Mesenchymal stem cell (in vitro differentiated cells and primary cell): ENCODE measurements around the gene GNG13.

Experiments used
- DNase-seq: peaks from one replicate; pipeline ENCODE4 v3.0.0-alpha.2; 2013
- H2AFZ ChIP-seq: one replicate; pipeline ENCODE4 v1.6.1; 2013; ENCODE audit warnings: low read depth, mild to moderate bottlenecking, control low read depth, inconsistent platforms, low read length, moderate library complexity
- H2AK5ac ChIP-seq: 2 replicates; pipeline ENCODE4 v1.6.1; 2013; ENCODE audit warnings: low read length, moderate library complexity, mild to moderate bottlenecking, inconsistent platforms; ENCODE audit not compliant: severe bottlenecking
- H2BK120ac ChIP-seq: one replicate; pipeline ENCODE4 v1.6.1; 2013; ENCODE audit warnings: low read depth, mild to moderate bottlenecking, inconsistent platforms, low read length, moderate library complexity
- H2BK12ac ChIP-seq, 2 experiments: one replicate each; pipeline ENCODE4 v1.6.1; 2013; ENCODE audit warnings: inconsistent platforms in 2 of 2, low read length in 2 of 2, mild to moderate bottlenecking in 2 of 2, moderate library complexity in 2 of 2, control low read depth in 1 of 2
- H2BK15ac ChIP-seq: one replicate; pipeline ENCODE4 v1.6.1; 2013; ENCODE audit warnings: mild to moderate bottlenecking, low read depth, inconsistent platforms; ENCODE audit not compliant: poor library complexity, severe bottlenecking
- H2BK5ac ChIP-seq: 2 replicates; pipeline ENCODE4 v1.6.1; 2013; ENCODE audit warnings: low read depth, mild to moderate bottlenecking, low read length, control low read depth, inconsistent platforms; ENCODE audit not compliant: poor library complexity, severe bottlenecking
- H3K14ac ChIP-seq, 2 experiments: one replicate each; pipeline ENCODE4 v1.6.1; 2013; ENCODE audit warnings: inconsistent platforms in 2 of 2, low read length in 2 of 2, control low read depth in 1 of 2, mild to moderate bottlenecking in 1 of 2, moderate library complexity in 1 of 2
- H3K18ac ChIP-seq, 2 experiments: one replicate each; pipeline ENCODE4 v1.6.1; 2013; ENCODE audit warnings: inconsistent platforms in 2 of 2, low read length in 2 of 2, control low read depth in 1 of 2, low read depth in 1 of 2, mild to moderate bottlenecking in 1 of 2
- H3K23ac ChIP-seq, 2 experiments: one replicate each; pipeline ENCODE4 v1.6.1; 2013; ENCODE audit warnings: inconsistent platforms in 2 of 2, low read length in 2 of 2, mild to moderate bottlenecking in 2 of 2, moderate library complexity in 2 of 2, control low read depth in 1 of 2
- H3K27ac ChIP-seq: 2 replicates; pipeline ENCODE4 v1.5.1; 2013; ENCODE audit warnings: mild to moderate bottlenecking, moderate library complexity, low read length, control low read depth, inconsistent platforms; ENCODE audit not compliant: poor library complexity, severe bottlenecking
- H3K27me3 ChIP-seq, 2 experiments: 2 replicates each; pipeline versions ENCODE4 v1.6.1 to v1.7.0; 2013; ENCODE audit warnings: low read length in 2 of 2, mild to moderate bottlenecking in 2 of 2, moderate library complexity in 2 of 2, control low read depth in 1 of 2, inconsistent platforms in 1 of 2; ENCODE audit not compliant: control insufficient read depth in 1 of 2, insufficient read depth in 1 of 2
- H3K36me3 ChIP-seq, 2 experiments: 2 replicates each; pipeline versions ENCODE4 v1.6.1 to v1.7.0; 2013; ENCODE audit warnings: low read length in 2 of 2, control low read depth in 1 of 2, inconsistent platforms in 1 of 2, low read depth in 1 of 2, mild to moderate bottlenecking in 1 of 2; ENCODE audit not compliant: insufficient read depth in 2 of 2, control insufficient read depth in 1 of 2
- H3K4ac ChIP-seq, 2 experiments: one replicate each; pipeline ENCODE4 v1.6.1; 2013; ENCODE audit warnings: inconsistent platforms in 2 of 2, low read length in 2 of 2, mild to moderate bottlenecking in 2 of 2, moderate library complexity in 2 of 2, control low read depth in 1 of 2, low read depth in 1 of 2
- H3K4me1 ChIP-seq: 2 replicates; pipeline ENCODE4 v1.6.1; 2013; ENCODE audit warnings: low read depth, low read length, control low read depth; ENCODE audit not compliant: control insufficient read depth, insufficient read depth
- H3K4me2 ChIP-seq: 2 replicates; pipeline ENCODE4 v1.6.1; 2013; ENCODE audit warnings: low read length, mild to moderate bottlenecking, inconsistent platforms; ENCODE audit not compliant: poor library complexity, severe bottlenecking
- H3K4me3 ChIP-seq, 2 experiments: 2 replicates each; pipeline versions ENCODE4 v1.5.1 to v1.7.0; 2013; ENCODE audit warnings: low read length in 2 of 2, mild to moderate bottlenecking in 2 of 2, control low read depth in 1 of 2, low read depth in 1 of 2; ENCODE audit not compliant: insufficient read depth in 1 of 2
- H3K79me1 ChIP-seq: replicated peaks from 2 replicates; pipeline ENCODE4 v1.6.1; 2013; ENCODE audit warnings: mild to moderate bottlenecking, control low read depth, low read length, inconsistent platforms; ENCODE audit not compliant: poor library complexity, severe bottlenecking
- H3K9ac ChIP-seq: 2 replicates; pipeline ENCODE4 v1.7.0; 2013; ENCODE audit warnings: mild to moderate bottlenecking, low read length, moderate library complexity
- H3K9me3 ChIP-seq: 2 replicates; pipeline ENCODE4 v1.7.0; 2013; ENCODE audit warnings: mild to moderate bottlenecking, low read length; ENCODE audit not compliant: control insufficient read depth
- H4K8ac ChIP-seq: one replicate; pipeline ENCODE4 v1.6.1; 2013; ENCODE audit warnings: inconsistent platforms, mild to moderate bottlenecking, low read length, moderate library complexity
- H4K91ac ChIP-seq: one replicate; pipeline ENCODE4 v1.6.1; 2013; ENCODE audit warnings: mild to moderate bottlenecking, low read length, inconsistent platforms
- WGBS: methylation state at CpG from one replicate; pipeline ENCODE4 v1.1.7; 2013; ENCODE audit warnings: mixed read lengths; 5-methylcytosine and 5-hydroxymethylcytosine counted together

GNG13 gene

GRCh38 chr16:780296-780695 is 20.2 kb downstream of the GNG13 start:
- Histone ChIP-seq H3K4me1 (peaks cover 25% of the 10 kb centered on the region), H3K79me1 (no peaks in the 10 kb centered on the region), H2BK15ac (no peak overlapping the region), H3K4me3 (no peak overlapping the region), H3K27me3 (peaks cover 3 to 68% of the 10 kb centered on the region in 2 experiments), H3K9me3 (no peaks in the 10 kb centered on the region), H3K9ac (no peak overlapping the region), H2AFZ (no peak overlapping the region), H3K18ac (no peak overlapping the region), H3K14ac (peak overlapping the region in 1 of 2 experiments; percentile 59), H2AK5ac (no peak overlapping the region), H3K23ac (no peak overlapping the region), H2BK5ac (no peak overlapping the region), H4K91ac (no peak overlapping the region), H3K4ac (no peak overlapping the region), H3K27ac (no peak overlapping the region), H3K4me2 (no peak overlapping the region), H4K8ac (no peak overlapping the region), H3K36me3 (peaks cover 0 to 13% of the 10 kb centered on the region in 2 experiments), H2BK120ac (no peak overlapping the region), H2BK12ac (no peak overlapping the region)
- DNase-seq: no peak
- WGBS: 89% methylated on average over 16 of the region's 16 CpGs

- Histone ChIP-seq H3K4me2 (no peak overlapping the region), H3K4me3 (peak overlapping the region in 1 of 2 experiments; percentile 8), H3K79me1 (no peaks in the 10 kb centered on the region), H3K27me3 (peaks cover 3 to 69% of the 10 kb centered on the region in 2 experiments), H3K23ac (no peak overlapping the region), H2AK5ac (no peak overlapping the region), H2BK120ac (no peak overlapping the region), H3K9ac (no peak overlapping the region), H2BK15ac (no peak overlapping the region), H3K36me3 (peaks cover 0 to 6% of the 10 kb centered on the region in 2 experiments), H4K91ac (no peak overlapping the region), H3K14ac (no peak overlapping the region), H4K8ac (no peak overlapping the region), H3K9me3 (no peaks in the 10 kb centered on the region), H3K4ac (no peak overlapping the region), H3K4me1 (peaks cover 29% of the 10 kb centered on the region), H2BK12ac (no peak overlapping the region), H2BK5ac (no peak overlapping the region), H3K27ac (no peak overlapping the region), H3K18ac (no peak overlapping the region), H2AFZ (no peak overlapping the region)
- WGBS: 84% methylated on average over 13 of the region's 13 CpGs
- DNase-seq: no peak
Observed at GRCh38 chr16:779561-779960, 21.0 kb downstream of the GNG13 start.

GRCh38 chr16:778909-779527 is 21.5 kb downstream of the GNG13 start:
- Histone ChIP-seq H2AK5ac (no peak overlapping the region), H4K91ac (no peak overlapping the region), H3K27me3 (peaks cover 3 to 69% of the 10 kb centered on the region in 2 experiments), H2BK12ac (no peak overlapping the region), H3K4me2 (no peak overlapping the region), H3K9me3 (no peaks in the 10 kb centered on the region), H2BK15ac (no peak overlapping the region), H4K8ac (no peak overlapping the region), H3K4me1 (peaks cover 30% of the 10 kb centered on the region), H2AFZ (no peak overlapping the region), H3K4me3 (peak overlapping the region in 1 of 2 experiments; percentile 8), H3K4ac (no peak overlapping the region), H3K18ac (no peak overlapping the region), H3K14ac (no peak overlapping the region), H3K27ac (no peak overlapping the region), H3K9ac (no peak overlapping the region), H3K23ac (no peak overlapping the region), H3K36me3 (peaks cover 0 to under 1% of the 10 kb centered on the region in 2 experiments), H2BK5ac (no peak overlapping the region), H2BK120ac (no peak overlapping the region), H3K79me1 (no peaks in the 10 kb centered on the region)
- 95% methylated on average over 6 of the region's 6 CpGs for WGBS
- no peak for DNase-seq

GRCh38 chr16:778447-778846 is 22.1 kb downstream of the GNG13 start:
- no peak overlapping the region for H4K91ac ChIP-seq
- no peak overlapping the region for H3K4me3 ChIP-seq
- H3K9ac ChIP-seq: no peak overlapping the region
- peaks cover 3 to 65% of the 10 kb centered on the region in 2 experiments for H3K27me3 ChIP-seq
- no peak overlapping the region for H2BK15ac ChIP-seq
- H3K14ac ChIP-seq: no peak overlapping the region
- H2AK5ac ChIP-seq: no peak overlapping the region
- no peak overlapping the region for H2BK12ac ChIP-seq
- no peak overlapping the region for H2BK120ac ChIP-seq
- no peak overlapping the region for H3K18ac ChIP-seq
- no peaks in the 10 kb centered on the region for H3K9me3 ChIP-seq
- H2AFZ ChIP-seq: no peak overlapping the region
- 97% methylated on average over 11 of the region's 11 CpGs for WGBS
- no peaks in the 10 kb centered on the region for H3K36me3 ChIP-seq
- no peak overlapping the region for H3K4ac ChIP-seq
- no peak overlapping the region for H3K23ac ChIP-seq
- H3K79me1 ChIP-seq: no peaks in the 10 kb centered on the region
- no peak overlapping the region for H2BK5ac ChIP-seq
- no peak overlapping the region for H3K27ac ChIP-seq
- no peak overlapping the region for H3K4me2 ChIP-seq
- H3K4me1 ChIP-seq: peaks cover 24% of the 10 kb centered on the region
- no peak overlapping the region for H4K8ac ChIP-seq
- no peak for DNase-seq
